H9 (cell line): ENCODE data around the gene RAC2. TPM values are rescaled to one million over a fixed set of nuclear protein-coding genes. Genes with fewer than 3 reads are reported as not detected.

ENCODE experiments used
- DNase-seq: peaks from one replicate; pipeline ENCODE4 v3.0.0-alpha.2; 2017
- H2AFZ ChIP-seq: one replicate; pipeline ENCODE4 v1.6.1; 2013; ENCODE audit warnings: mild to moderate bottlenecking, low read length, control low read depth, moderate library complexity
- H2AK5ac ChIP-seq: 2 replicates; pipeline ENCODE4 v1.6.1; 2013; ENCODE audit warnings: low read length, control low read depth, mixed read lengths; ENCODE audit not compliant: insufficient read length
- H2BK120ac ChIP-seq: one replicate; pipeline ENCODE4 v1.6.1; 2013; ENCODE audit warnings: low read depth, mild to moderate bottlenecking, low read length, control low read depth, inconsistent platforms; ENCODE audit not compliant: poor library complexity, severe bottlenecking
- H2BK12ac ChIP-seq: 2 replicates; pipeline ENCODE4 v1.6.1; 2013; ENCODE audit warnings: low read length, control low read depth, mixed read lengths, low read depth; ENCODE audit not compliant: insufficient read length
- H2BK15ac ChIP-seq: 2 replicates; pipeline ENCODE4 v1.6.1; 2013; ENCODE audit warnings: low read depth, low read length, control low read depth
- H2BK20ac ChIP-seq: one replicate; pipeline ENCODE4 v1.6.1; 2013; ENCODE audit warnings: low read depth, mild to moderate bottlenecking, low read length, control low read depth, inconsistent platforms; ENCODE audit not compliant: poor library complexity, severe bottlenecking
- H2BK5ac ChIP-seq: 2 replicates; pipeline ENCODE4 v1.6.1; 2013; ENCODE audit warnings: low read length, control low read depth, mixed read lengths; ENCODE audit not compliant: insufficient read length
- H3K14ac ChIP-seq: 2 replicates; pipeline ENCODE4 v1.6.1; 2013; ENCODE audit warnings: low read length, control low read depth; ENCODE audit not compliant: insufficient read depth
- H3K18ac ChIP-seq: 2 replicates; pipeline ENCODE4 v1.6.1; 2013; ENCODE audit warnings: low read depth, mild to moderate bottlenecking, mixed read lengths, low read length, control low read depth; ENCODE audit not compliant: insufficient read length
- H3K23ac ChIP-seq: 2 replicates; pipeline ENCODE4 v1.6.1; 2013; ENCODE audit warnings: low read length, control low read depth, mixed read lengths, low read depth; ENCODE audit not compliant: insufficient read length
- H3K23me2 ChIP-seq: 2 replicates; pipeline ENCODE4 v1.6.1; 2013; ENCODE audit warnings: low read depth, mild to moderate bottlenecking, mixed read lengths, low read length, control low read depth; ENCODE audit not compliant: insufficient read length, poor library complexity, severe bottlenecking
- H3K27ac ChIP-seq: 2 replicates; pipeline ENCODE4 v1.5.1; 2013; ENCODE audit warnings: low read length, control low read depth, mixed read lengths, low read depth; ENCODE audit not compliant: insufficient read length
- H3K27me3 ChIP-seq: 2 replicates; pipeline ENCODE4 v1.6.1; 2013; ENCODE audit warnings: low read length, control low read depth, inconsistent platforms; ENCODE audit not compliant: insufficient read depth
- H3K4ac ChIP-seq: 2 replicates; pipeline ENCODE4 v1.6.1; 2013; ENCODE audit warnings: low read depth, mild to moderate bottlenecking, control low read depth, inconsistent platforms, low read length, moderate library complexity
- H3K4me1 ChIP-seq: 2 replicates; pipeline ENCODE4 v1.6.1; 2013; ENCODE audit warnings: low read length, control low read depth, inconsistent platforms; ENCODE audit not compliant: insufficient read depth
- H3K4me2 ChIP-seq: 2 replicates; pipeline ENCODE4 v1.6.1; 2013; ENCODE audit warnings: low read length, control low read depth, mixed read lengths; ENCODE audit not compliant: insufficient read length, insufficient read depth
- H3K56ac ChIP-seq: 2 replicates; pipeline ENCODE4 v1.6.1; 2013; ENCODE audit warnings: low read depth, mild to moderate bottlenecking, mixed read lengths, low read length, control low read depth; ENCODE audit not compliant: insufficient read length
- H3K79me1 ChIP-seq: 2 replicates; pipeline ENCODE4 v1.6.1; 2013; ENCODE audit warnings: low read depth, mild to moderate bottlenecking, moderate library complexity, low read length, control low read depth, inconsistent platforms; ENCODE audit not compliant: insufficient read depth, poor library complexity, severe bottlenecking
- H3K79me2 ChIP-seq: 2 replicates; pipeline ENCODE4 v1.6.1; 2013; ENCODE audit warnings: low read length, control low read depth, inconsistent platforms; ENCODE audit not compliant: insufficient read depth
- H3K9ac ChIP-seq: 2 replicates; pipeline ENCODE4 v1.6.1; 2013; ENCODE audit warnings: low read length, control low read depth, mixed read lengths; ENCODE audit not compliant: insufficient read length; ENCODE audit errors: extremely low read depth
- H3K9me3 ChIP-seq: one replicate; pipeline ENCODE4 v1.6.1; 2013; ENCODE audit warnings: low read depth, low read length, inconsistent platforms; ENCODE audit not compliant: control insufficient read depth
- H3T11ph ChIP-seq: one replicate; pipeline ENCODE4 v1.6.1; 2013; ENCODE audit warnings: mild to moderate bottlenecking, low read length, control low read depth, inconsistent platforms
- H4K20me1 ChIP-seq: one replicate; pipeline ENCODE4 v1.6.1; 2013; ENCODE audit not compliant: control insufficient read depth, insufficient read length, insufficient read depth
- H4K5ac ChIP-seq: 2 replicates; pipeline ENCODE4 v1.6.1; 2013; ENCODE audit warnings: low read depth, mild to moderate bottlenecking, mixed read lengths, low read length, control low read depth; ENCODE audit not compliant: insufficient read length
- H4K8ac ChIP-seq: replicated peaks from 2 replicates; pipeline ENCODE4 v1.6.1; 2013; ENCODE audit warnings: low read length, control low read depth, mixed read lengths, low read depth; ENCODE audit not compliant: insufficient read length
- H4K91ac ChIP-seq: 2 replicates; pipeline ENCODE4 v1.6.1; 2013; ENCODE audit warnings: low read depth, mild to moderate bottlenecking, moderate library complexity, mixed read lengths, low read length, control low read depth; ENCODE audit not compliant: insufficient read length
- H3K27ac Mint-ChIP-seq, 3 experiments: 2 replicates in 2 of 3; 3 replicates in 1 of 3; pipeline ENCODE4 v1.8.0; 2020 to 2021; ENCODE audit warnings: mixed read lengths in 3 of 3, mild to moderate bottlenecking in 1 of 3, moderate library complexity in 1 of 3
- H3K27me3 Mint-ChIP-seq: 2 replicates; pipeline ENCODE4 v1.8.0; 2021; ENCODE audit warnings: low read depth, mild to moderate bottlenecking, moderate library complexity, mixed read lengths
- H3K36me3 Mint-ChIP-seq, 3 experiments: 2 replicates in 2 of 3; 3 replicates in 1 of 3; pipeline ENCODE4 v1.8.0; 2020 to 2021; ENCODE audit warnings: low read depth in 3 of 3, mixed read lengths in 3 of 3; ENCODE audit not compliant: insufficient read depth in 1 of 3
- H3K4me1 Mint-ChIP-seq, 2 experiments: 2 replicates each; pipeline ENCODE4 v1.8.0; 2020; ENCODE audit warnings: mixed read lengths in 2 of 2
- H3K4me3 Mint-ChIP-seq, 2 experiments: 2 replicates in 1 of 2; 3 replicates in 1 of 2; pipeline ENCODE4 v1.8.0; 2020 to 2021; ENCODE audit warnings: mild to moderate bottlenecking in 2 of 2, mixed read lengths in 2 of 2, moderate library complexity in 1 of 2
- H3K9me3 Mint-ChIP-seq, 2 experiments: 2 replicates in 1 of 2; 3 replicates in 1 of 2; pipeline ENCODE4 v1.8.0; 2020; ENCODE audit warnings: mild to moderate bottlenecking in 2 of 2, mixed read lengths in 2 of 2, moderate library complexity in 1 of 2
- WGBS: extraction: QIAGEN DNeasy Blood & Tissue Kit; methylation state at CpG from one replicate; pipeline ENCODE4 v1.1.7; 2013; ENCODE audit warnings: missing lambda C conversion rate, low lambda C conversion rate, mixed read lengths; ENCODE audit not compliant: insufficient read length; ENCODE audit errors: extremely low coverage; 5-methylcytosine and 5-hydroxymethylcytosine counted together
- total RNA-seq: library from RNA; stranded (reverse); gene quantifications from 2 replicates; pipeline ENCODE4 v1.2.1, GENCODE V29; 2021
- TF ChIP-seq, protein P1 (sequence below): fragments of 200-600 bp; sonication (generic); conservative IDR thresholded peaks from 3 replicates; pipeline ENCODE4 v1.8.0; 2021; ENCODE audit warnings: antibody characterized with exemption, mild to moderate bottlenecking

Gene RAC2
- total RNA-seq, 1 experiment from 2014 or later = 2.8 TPM

DNA sequence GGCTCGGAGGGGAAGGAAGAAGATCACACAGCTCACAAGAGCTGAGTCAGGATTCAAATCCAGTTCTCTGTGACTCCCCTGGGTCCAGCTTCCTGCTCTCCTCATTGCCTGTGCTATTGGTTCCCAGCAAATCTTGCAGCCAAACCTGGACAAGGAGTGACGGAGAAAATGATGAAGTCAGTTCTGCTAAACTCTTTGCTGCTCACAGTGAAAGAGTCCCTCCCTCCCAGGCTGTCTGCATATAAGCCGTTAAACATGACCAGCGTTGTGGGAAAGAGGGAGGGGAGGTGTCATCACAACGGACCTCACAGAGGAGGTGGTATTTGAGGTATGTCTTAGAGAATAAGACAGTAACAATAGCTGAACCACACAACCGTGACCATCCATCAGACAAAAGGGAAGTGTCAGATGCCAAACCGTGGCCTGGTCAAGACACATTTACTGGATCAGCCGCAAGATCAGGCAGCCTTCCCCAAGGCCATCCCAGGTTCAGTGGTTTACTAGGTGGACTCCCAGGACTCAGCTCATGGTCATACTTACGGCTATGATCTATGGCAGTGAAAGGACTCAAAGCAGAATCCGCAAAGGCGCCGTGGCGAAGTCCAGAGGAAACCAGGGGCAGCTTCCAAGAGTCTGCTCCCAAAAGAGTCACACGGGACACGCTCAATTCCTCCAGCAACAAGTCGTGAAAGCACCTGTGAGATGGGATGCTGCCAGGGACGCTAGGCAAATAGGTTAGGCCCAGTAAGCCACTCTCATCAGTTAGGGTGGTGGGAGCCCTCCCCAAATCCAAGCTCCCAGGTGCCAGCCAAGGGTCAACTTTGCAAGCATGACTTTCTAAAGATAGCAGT, 35.5 kb upstream of the RAC2 start:
- Mint-ChIP-seq H3K9me3 (no peaks in the 10 kb centered on the region), H3K36me3 (no peaks in the 10 kb centered on the region; a peak in 1 of 7 replicates), H3K4me3 (no peak overlapping the region), H3K27ac (no peak overlapping the region), H3K27me3 (peaks cover 30% of the 10 kb centered on the region), H3K4me1 (peaks cover 14 to 26% of the 10 kb centered on the region in 2 experiments)
- H3K4me2 ChIP-seq = no peak overlapping the region
- H4K5ac ChIP-seq = no peak overlapping the region
- H3K9ac ChIP-seq = no peak overlapping the region
- no peak overlapping the region for H3K18ac ChIP-seq
- no peaks in the 10 kb centered on the region for H3K9me3 ChIP-seq
- no peak overlapping the region for H2AK5ac ChIP-seq
- no peak overlapping the region for H4K91ac ChIP-seq
- no peaks in the 10 kb centered on the region for H4K20me1 ChIP-seq
- H3T11ph ChIP-seq = no peak overlapping the region
- H3K4ac ChIP-seq = no peak overlapping the region
- no peaks in the 10 kb centered on the region for H3K79me2 ChIP-seq
- H3K23ac ChIP-seq = no peak overlapping the region
- H4K8ac ChIP-seq = no peak overlapping the region
- H3K27ac ChIP-seq = no peak overlapping the region
- no peak overlapping the region for H2AFZ ChIP-seq
- H3K14ac ChIP-seq = no peak overlapping the region
- H3K27me3 ChIP-seq = no peaks in the 10 kb centered on the region
- WGBS = no CpG with 5 or more reads among the region's 17 CpGs
- no peak overlapping the region for H2BK12ac ChIP-seq
- no peak for DNase-seq
- no peak overlapping the region for H2BK20ac ChIP-seq
- H2BK5ac ChIP-seq = no peak overlapping the region
- no peaks in the 10 kb centered on the region; the same call in 1 of the 2 replicates for H3K4me1 ChIP-seq
- no peak overlapping the region for H3K56ac ChIP-seq
- H2BK15ac ChIP-seq = no peak overlapping the region
- no peaks in the 10 kb centered on the region for H3K79me1 ChIP-seq
- TF ChIP-seq, protein P1, sequence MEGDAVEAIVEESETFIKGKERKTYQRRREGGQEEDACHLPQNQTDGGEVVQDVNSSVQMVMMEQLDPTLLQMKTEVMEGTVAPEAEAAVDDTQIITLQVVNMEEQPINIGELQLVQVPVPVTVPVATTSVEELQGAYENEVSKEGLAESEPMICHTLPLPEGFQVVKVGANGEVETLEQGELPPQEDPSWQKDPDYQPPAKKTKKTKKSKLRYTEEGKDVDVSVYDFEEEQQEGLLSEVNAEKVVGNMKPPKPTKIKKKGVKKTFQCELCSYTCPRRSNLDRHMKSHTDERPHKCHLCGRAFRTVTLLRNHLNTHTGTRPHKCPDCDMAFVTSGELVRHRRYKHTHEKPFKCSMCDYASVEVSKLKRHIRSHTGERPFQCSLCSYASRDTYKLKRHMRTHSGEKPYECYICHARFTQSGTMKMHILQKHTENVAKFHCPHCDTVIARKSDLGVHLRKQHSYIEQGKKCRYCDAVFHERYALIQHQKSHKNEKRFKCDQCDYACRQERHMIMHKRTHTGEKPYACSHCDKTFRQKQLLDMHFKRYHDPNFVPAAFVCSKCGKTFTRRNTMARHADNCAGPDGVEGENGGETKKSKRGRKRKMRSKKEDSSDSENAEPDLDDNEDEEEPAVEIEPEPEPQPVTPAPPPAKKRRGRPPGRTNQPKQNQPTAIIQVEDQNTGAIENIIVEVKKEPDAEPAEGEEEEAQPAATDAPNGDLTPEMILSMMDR = no peak
- H2BK120ac ChIP-seq = no peak overlapping the region
- no peaks in the 10 kb centered on the region for H3K23me2 ChIP-seq
